Vagina (tissue), 2 donors: ENCODE data around the gene ALKBH1. TPM values are rescaled to one million over a fixed set of nuclear protein-coding genes. Genes with fewer than 3 reads are reported as not detected.

Experiments
- DNase-seq, 2 donors: peaks; one replicate each; pipeline ENCODE4 v3.0.0-alpha.2; 2017; ENCODE audit errors: extremely low spot score in 2 of 2
- H3K27ac ChIP-seq: fragments of 200-600 bp; sonication (generic); one replicate; pipeline ENCODE4 v1.5.1; 2019
- H3K27me3 ChIP-seq: fragments of 200-600 bp; sonication (generic); one replicate; pipeline ENCODE4 v1.5.1; 2019
- H3K36me3 ChIP-seq, 2 donors: fragments of 200-600 bp; sonication (generic); one replicate each; pipeline ENCODE4 v1.5.1; 2017 to 2019
- H3K4me1 ChIP-seq: fragments of 200-600 bp; sonication (generic); one replicate; pipeline ENCODE4 v1.5.1; 2019
- H3K4me3 ChIP-seq, 2 donors: fragments of 200-600 bp; sonication (generic); 1 replicate in 1 of 2; 2 replicates in 1 of 2; pipeline ENCODE4 v1.5.1; 2016 to 2019
- H3K9me3 ChIP-seq: fragments of 200-600 bp; sonication (generic); one replicate; pipeline ENCODE4 v1.5.1; 2019
- CTCF ChIP-seq, 3 experiments: fragments of 450-650 bp in 2 of 3; fragments of 200-600 bp in 1 of 3; sonication (generic) in 1 of 3; IDR thresholded peaks; one replicate each; pipeline ENCODE4 v1.5.1; 2017 to 2019; ENCODE audit warnings: antibody characterized with exemption in 3 of 3, mild to moderate bottlenecking in 2 of 3, moderate library complexity in 2 of 3
- POLR2A ChIP-seq, 2 donors: fragments of 450-650 bp; IDR thresholded peaks; one replicate each; pipeline ENCODE4 v1.6.1; 2017; ENCODE audit warnings: antibody characterized with exemption in 2 of 2, mild to moderate bottlenecking in 2 of 2, moderate library complexity in 2 of 2
- POLR2AphosphoS5 ChIP-seq, 2 donors: sonication (generic); formaldehyde crosslinking; IDR thresholded peaks; one replicate each; pipeline ENCODE4 v1.9.0; 2017; ENCODE audit warnings: antibody characterized with exemption in 2 of 2, mild to moderate bottlenecking in 2 of 2, low read depth in 1 of 2; ENCODE audit not compliant: insufficient read depth in 1 of 2
- intact Hi-C: fragments of 100-400 bp; cut with DNase I; formaldehyde crosslinking; loops from one replicate; pipeline ENCODE4 v1.15.1; 2023
- total RNA-seq: library from RNA; depleted of rRNA; stranded (reverse); fragments of >200 nt; gene quantifications from one replicate; pipeline ENCODE4 v1.2.3, GENCODE V29; 2016

Gene ALKBH1
- total RNA-seq, 1 donor from 2014 or later = 8.3 TPM

GRCh38 chr14:77741438-77741837, 33.6 kb upstream of the ALKBH1 start:
- TF ChIP-seq POLR2A (IDR thresholded peaks at IDR 0.05) = no peak
- no peak for TF ChIP-seq POLR2AphosphoS5 (IDR thresholded peaks at IDR 0.05; ENCODE audit: insufficient read depth in 1 of 2, low read depth in 1 of 2)
- Histone ChIP-seq H3K36me3 (peaks cover 0 to 17% of the 10 kb centered on the region in 2 donors), H3K9me3 (no peaks in the 10 kb centered on the region), H3K4me1 (peaks cover 7% of the 10 kb centered on the region), H3K27ac (no peak overlapping the region), H3K27me3 (no peaks in the 10 kb centered on the region), H3K4me3 (no peak overlapping the region)
- intact Hi-C loops = no loop called here
- DNase-seq = no peak

DNA sequence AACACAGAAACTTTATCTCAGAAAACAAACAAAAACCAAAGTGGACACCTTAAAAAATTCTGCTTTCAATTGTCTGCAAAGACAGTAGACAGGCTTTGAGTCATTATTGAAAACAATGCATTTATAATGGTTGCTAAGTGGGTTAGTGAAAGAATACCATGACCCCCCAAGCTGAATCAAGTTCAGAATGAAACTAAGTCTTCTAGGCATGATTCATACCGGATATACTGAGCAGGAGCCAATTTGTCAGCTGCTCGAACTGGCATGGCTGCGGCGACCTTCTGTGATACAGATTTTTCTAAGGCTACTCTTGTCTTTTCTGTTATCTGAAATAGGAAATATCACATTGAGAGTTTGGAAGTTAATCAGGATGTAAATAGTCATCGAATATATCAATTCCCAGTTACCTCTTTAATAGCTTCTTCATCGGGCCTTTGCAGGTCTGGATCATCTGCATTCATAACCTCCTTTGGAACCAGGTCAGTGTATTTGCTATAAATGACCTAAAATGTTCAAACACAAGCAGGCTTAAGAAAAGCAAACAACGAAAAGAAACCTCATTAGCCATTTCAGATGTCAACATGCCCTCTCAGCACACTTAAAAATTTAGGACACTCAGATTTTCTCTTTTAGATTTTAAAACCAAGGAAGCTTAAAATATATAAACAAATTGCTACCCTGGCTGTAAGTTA, 30.9 kb upstream of the ALKBH1 start:
- Histone ChIP-seq H3K4me1 (peaks cover 7% of the 10 kb centered on the region), H3K36me3 (peaks cover 0 to 44% of the 10 kb centered on the region in 2 donors), H3K27me3 (no peaks in the 10 kb centered on the region), H3K4me3 (no peak overlapping the region), H3K27ac (no peak overlapping the region), H3K9me3 (no peaks in the 10 kb centered on the region)
- no peak for DNase-seq
- TF ChIP-seq CTCF (IDR thresholded peaks at IDR 0.05) = no peak
- TF ChIP-seq POLR2AphosphoS5 (IDR thresholded peaks at IDR 0.05; ENCODE audit: insufficient read depth in 1 of 2, low read depth in 1 of 2) = no peak
- TF ChIP-seq POLR2A (IDR thresholded peaks at IDR 0.05) = no peak
- intact Hi-C loops = no loop called here

GRCh38 chr14:77730976-77731497, 23.2 kb upstream of the ALKBH1 start:
- H3K9me3 ChIP-seq = no peaks in the 10 kb centered on the region
- intact Hi-C loops = no loop called here
- no peak for DNase-seq
- H3K4me1 ChIP-seq = peaks cover 6% of the 10 kb centered on the region
- no peak overlapping the region for H3K4me3 ChIP-seq
- H3K36me3 ChIP-seq = peaks cover 0 to 95% of the 10 kb centered on the region in 2 donors
- H3K27ac ChIP-seq = no peak overlapping the region
- no peaks in the 10 kb centered on the region for H3K27me3 ChIP-seq
- TF ChIP-seq POLR2AphosphoS5 (IDR thresholded peaks at IDR 0.05; ENCODE audit: insufficient read depth in 1 of 2, low read depth in 1 of 2) = no peak
- TF ChIP-seq CTCF (IDR thresholded peaks at IDR 0.05) = no peak
- TF ChIP-seq POLR2A (IDR thresholded peaks at IDR 0.05) = no peak

DNA sequence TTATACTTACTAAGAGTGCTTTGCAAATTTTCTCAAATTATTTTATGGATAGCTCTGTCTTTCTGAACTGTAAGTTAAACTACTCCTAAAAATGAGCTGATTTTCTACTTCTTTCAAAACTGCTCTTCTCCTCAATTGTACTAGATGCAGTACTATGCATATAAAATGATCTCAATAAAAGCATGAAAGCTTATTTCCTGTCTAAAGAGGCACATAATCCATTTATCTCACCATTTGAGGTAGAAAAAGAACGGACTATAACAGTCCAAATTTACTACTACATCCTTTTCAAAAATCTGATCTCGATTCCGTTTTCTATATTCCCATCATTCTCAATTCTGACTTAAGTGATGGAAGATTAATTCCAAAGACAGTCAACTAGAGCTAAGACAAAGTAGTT, 14.5 kb upstream of the ALKBH1 start:
- H3K4me1 ChIP-seq = no peaks in the 10 kb centered on the region
- no peak overlapping the region for H3K4me3 ChIP-seq
- H3K36me3 ChIP-seq = peaks cover 0 to 76% of the 10 kb centered on the region in 2 donors
- intact Hi-C loops = no loop called here
- no peaks in the 10 kb centered on the region for H3K27me3 ChIP-seq
- H3K27ac ChIP-seq = no peak overlapping the region
- no peak for DNase-seq
- no peak for TF ChIP-seq POLR2A (IDR thresholded peaks at IDR 0.05)
- TF ChIP-seq POLR2AphosphoS5 (IDR thresholded peaks at IDR 0.05; ENCODE audit: insufficient read depth in 1 of 2, low read depth in 1 of 2) = no peak
- no peak for TF ChIP-seq CTCF (IDR thresholded peaks at IDR 0.05)
- H3K9me3 ChIP-seq = no peaks in the 10 kb centered on the region

DNA sequence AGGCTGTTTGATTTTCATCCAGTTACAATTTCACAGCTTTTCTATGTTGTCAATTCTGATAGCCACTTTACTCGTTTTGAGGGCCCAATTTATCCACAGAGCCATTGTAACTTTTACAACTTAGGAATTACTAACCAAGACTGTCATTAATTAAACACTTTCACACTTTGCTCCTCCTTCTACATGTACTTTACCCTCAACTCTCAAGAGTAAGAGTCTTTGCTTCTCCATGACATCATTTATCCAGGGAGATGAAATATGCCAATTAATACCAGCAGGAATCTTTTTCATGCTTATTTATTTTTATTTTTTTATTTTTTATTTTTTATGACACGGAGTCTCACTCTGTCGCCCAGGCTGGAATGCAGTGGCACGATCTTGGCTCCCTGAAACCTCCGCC, 13.6 kb upstream of the ALKBH1 start:
- Histone ChIP-seq H3K4me3 (no peak overlapping the region), H3K9me3 (no peaks in the 10 kb centered on the region), H3K4me1 (no peaks in the 10 kb centered on the region), H3K27me3 (no peaks in the 10 kb centered on the region), H3K27ac (no peak overlapping the region), H3K36me3 (peaks cover 0 to 74% of the 10 kb centered on the region in 2 donors)
- intact Hi-C loops = no loop called here
- no peak for TF ChIP-seq POLR2A (IDR thresholded peaks at IDR 0.05)
- no peak for TF ChIP-seq POLR2AphosphoS5 (IDR thresholded peaks at IDR 0.05; ENCODE audit: insufficient read depth in 1 of 2, low read depth in 1 of 2)
- no peak for TF ChIP-seq CTCF (IDR thresholded peaks at IDR 0.05)
- DNase-seq = no peak
